H9 (cell line): ENCODE measurements around the gene C2orf81. TPM values are rescaled to one million over a fixed set of nuclear protein-coding genes. Genes with fewer than 3 reads are reported as not detected.

Experiments
- DNase-seq: peaks from one replicate; pipeline ENCODE4 v3.0.0-alpha.2; 2017
- H2AFZ ChIP-seq: one replicate; pipeline ENCODE4 v1.6.1; 2013; ENCODE audit warnings: mild to moderate bottlenecking, low read length, control low read depth, moderate library complexity
- H2AK5ac ChIP-seq: 2 replicates; pipeline ENCODE4 v1.6.1; 2013; ENCODE audit warnings: low read length, control low read depth, mixed read lengths; ENCODE audit not compliant: insufficient read length
- H2BK120ac ChIP-seq: one replicate; pipeline ENCODE4 v1.6.1; 2013; ENCODE audit warnings: low read depth, mild to moderate bottlenecking, low read length, control low read depth, inconsistent platforms; ENCODE audit not compliant: poor library complexity, severe bottlenecking
- H2BK12ac ChIP-seq: 2 replicates; pipeline ENCODE4 v1.6.1; 2013; ENCODE audit warnings: low read length, control low read depth, mixed read lengths, low read depth; ENCODE audit not compliant: insufficient read length
- H2BK15ac ChIP-seq: 2 replicates; pipeline ENCODE4 v1.6.1; 2013; ENCODE audit warnings: low read depth, low read length, control low read depth
- H2BK20ac ChIP-seq: one replicate; pipeline ENCODE4 v1.6.1; 2013; ENCODE audit warnings: low read depth, mild to moderate bottlenecking, low read length, control low read depth, inconsistent platforms; ENCODE audit not compliant: poor library complexity, severe bottlenecking
- H2BK5ac ChIP-seq: 2 replicates; pipeline ENCODE4 v1.6.1; 2013; ENCODE audit warnings: low read length, control low read depth, mixed read lengths; ENCODE audit not compliant: insufficient read length
- H3K14ac ChIP-seq: 2 replicates; pipeline ENCODE4 v1.6.1; 2013; ENCODE audit warnings: low read length, control low read depth; ENCODE audit not compliant: insufficient read depth
- H3K18ac ChIP-seq: 2 replicates; pipeline ENCODE4 v1.6.1; 2013; ENCODE audit warnings: low read depth, mild to moderate bottlenecking, mixed read lengths, low read length, control low read depth; ENCODE audit not compliant: insufficient read length
- H3K23ac ChIP-seq: 2 replicates; pipeline ENCODE4 v1.6.1; 2013; ENCODE audit warnings: low read length, control low read depth, mixed read lengths, low read depth; ENCODE audit not compliant: insufficient read length
- H3K23me2 ChIP-seq: 2 replicates; pipeline ENCODE4 v1.6.1; 2013; ENCODE audit warnings: low read depth, mild to moderate bottlenecking, mixed read lengths, low read length, control low read depth; ENCODE audit not compliant: insufficient read length, poor library complexity, severe bottlenecking
- H3K27ac ChIP-seq: 2 replicates; pipeline ENCODE4 v1.5.1; 2013; ENCODE audit warnings: low read length, control low read depth, mixed read lengths, low read depth; ENCODE audit not compliant: insufficient read length
- H3K27me3 ChIP-seq: 2 replicates; pipeline ENCODE4 v1.6.1; 2013; ENCODE audit warnings: low read length, control low read depth, inconsistent platforms; ENCODE audit not compliant: insufficient read depth
- H3K4ac ChIP-seq: 2 replicates; pipeline ENCODE4 v1.6.1; 2013; ENCODE audit warnings: low read depth, mild to moderate bottlenecking, control low read depth, inconsistent platforms, low read length, moderate library complexity
- H3K4me1 ChIP-seq: 2 replicates; pipeline ENCODE4 v1.6.1; 2013; ENCODE audit warnings: low read length, control low read depth, inconsistent platforms; ENCODE audit not compliant: insufficient read depth
- H3K4me2 ChIP-seq: 2 replicates; pipeline ENCODE4 v1.6.1; 2013; ENCODE audit warnings: low read length, control low read depth, mixed read lengths; ENCODE audit not compliant: insufficient read length, insufficient read depth
- H3K56ac ChIP-seq: 2 replicates; pipeline ENCODE4 v1.6.1; 2013; ENCODE audit warnings: low read depth, mild to moderate bottlenecking, mixed read lengths, low read length, control low read depth; ENCODE audit not compliant: insufficient read length
- H3K79me1 ChIP-seq: 2 replicates; pipeline ENCODE4 v1.6.1; 2013; ENCODE audit warnings: low read depth, mild to moderate bottlenecking, moderate library complexity, low read length, control low read depth, inconsistent platforms; ENCODE audit not compliant: insufficient read depth, poor library complexity, severe bottlenecking
- H3K79me2 ChIP-seq: 2 replicates; pipeline ENCODE4 v1.6.1; 2013; ENCODE audit warnings: low read length, control low read depth, inconsistent platforms; ENCODE audit not compliant: insufficient read depth
- H3K9ac ChIP-seq: 2 replicates; pipeline ENCODE4 v1.6.1; 2013; ENCODE audit warnings: low read length, control low read depth, mixed read lengths; ENCODE audit not compliant: insufficient read length; ENCODE audit errors: extremely low read depth
- H3K9me3 ChIP-seq: one replicate; pipeline ENCODE4 v1.6.1; 2013; ENCODE audit warnings: low read depth, low read length, inconsistent platforms; ENCODE audit not compliant: control insufficient read depth
- H3T11ph ChIP-seq: one replicate; pipeline ENCODE4 v1.6.1; 2013; ENCODE audit warnings: mild to moderate bottlenecking, low read length, control low read depth, inconsistent platforms
- H4K20me1 ChIP-seq: one replicate; pipeline ENCODE4 v1.6.1; 2013; ENCODE audit not compliant: control insufficient read depth, insufficient read length, insufficient read depth
- H4K5ac ChIP-seq: 2 replicates; pipeline ENCODE4 v1.6.1; 2013; ENCODE audit warnings: low read depth, mild to moderate bottlenecking, mixed read lengths, low read length, control low read depth; ENCODE audit not compliant: insufficient read length
- H4K8ac ChIP-seq: replicated peaks from 2 replicates; pipeline ENCODE4 v1.6.1; 2013; ENCODE audit warnings: low read length, control low read depth, mixed read lengths, low read depth; ENCODE audit not compliant: insufficient read length
- H4K91ac ChIP-seq: 2 replicates; pipeline ENCODE4 v1.6.1; 2013; ENCODE audit warnings: low read depth, mild to moderate bottlenecking, moderate library complexity, mixed read lengths, low read length, control low read depth; ENCODE audit not compliant: insufficient read length
- H3K27ac Mint-ChIP-seq, 3 experiments: 2 replicates in 2 of 3; 3 replicates in 1 of 3; pipeline ENCODE4 v1.8.0; 2020 to 2021; ENCODE audit warnings: mixed read lengths in 3 of 3, mild to moderate bottlenecking in 1 of 3, moderate library complexity in 1 of 3
- H3K27me3 Mint-ChIP-seq: 2 replicates; pipeline ENCODE4 v1.8.0; 2021; ENCODE audit warnings: low read depth, mild to moderate bottlenecking, moderate library complexity, mixed read lengths
- H3K36me3 Mint-ChIP-seq, 3 experiments: 2 replicates in 2 of 3; 3 replicates in 1 of 3; pipeline ENCODE4 v1.8.0; 2020 to 2021; ENCODE audit warnings: low read depth in 3 of 3, mixed read lengths in 3 of 3; ENCODE audit not compliant: insufficient read depth in 1 of 3
- H3K4me1 Mint-ChIP-seq, 2 experiments: 2 replicates each; pipeline ENCODE4 v1.8.0; 2020; ENCODE audit warnings: mixed read lengths in 2 of 2
- H3K4me3 Mint-ChIP-seq, 2 experiments: 2 replicates in 1 of 2; 3 replicates in 1 of 2; pipeline ENCODE4 v1.8.0; 2020 to 2021; ENCODE audit warnings: mild to moderate bottlenecking in 2 of 2, mixed read lengths in 2 of 2, moderate library complexity in 1 of 2
- H3K9me3 Mint-ChIP-seq, 2 experiments: 2 replicates in 1 of 2; 3 replicates in 1 of 2; pipeline ENCODE4 v1.8.0; 2020; ENCODE audit warnings: mild to moderate bottlenecking in 2 of 2, mixed read lengths in 2 of 2, moderate library complexity in 1 of 2
- WGBS: extraction: QIAGEN DNeasy Blood & Tissue Kit; methylation state at CpG from one replicate; pipeline ENCODE4 v1.1.7; 2013; ENCODE audit warnings: missing lambda C conversion rate, low lambda C conversion rate, mixed read lengths; ENCODE audit not compliant: insufficient read length; ENCODE audit errors: extremely low coverage; 5-methylcytosine and 5-hydroxymethylcytosine counted together
- total RNA-seq: library from RNA; stranded (reverse); gene quantifications from 2 replicates; pipeline ENCODE4 v1.2.1, GENCODE V29; 2021
- TF ChIP-seq, protein P1 (sequence below): fragments of 200-600 bp; sonication (generic); conservative IDR thresholded peaks from 3 replicates; pipeline ENCODE4 v1.8.0; 2021; ENCODE audit warnings: antibody characterized with exemption, mild to moderate bottlenecking

C2orf81 gene
- total RNA-seq, 1 experiment from 2014 or later = 3.5 TPM

DNA sequence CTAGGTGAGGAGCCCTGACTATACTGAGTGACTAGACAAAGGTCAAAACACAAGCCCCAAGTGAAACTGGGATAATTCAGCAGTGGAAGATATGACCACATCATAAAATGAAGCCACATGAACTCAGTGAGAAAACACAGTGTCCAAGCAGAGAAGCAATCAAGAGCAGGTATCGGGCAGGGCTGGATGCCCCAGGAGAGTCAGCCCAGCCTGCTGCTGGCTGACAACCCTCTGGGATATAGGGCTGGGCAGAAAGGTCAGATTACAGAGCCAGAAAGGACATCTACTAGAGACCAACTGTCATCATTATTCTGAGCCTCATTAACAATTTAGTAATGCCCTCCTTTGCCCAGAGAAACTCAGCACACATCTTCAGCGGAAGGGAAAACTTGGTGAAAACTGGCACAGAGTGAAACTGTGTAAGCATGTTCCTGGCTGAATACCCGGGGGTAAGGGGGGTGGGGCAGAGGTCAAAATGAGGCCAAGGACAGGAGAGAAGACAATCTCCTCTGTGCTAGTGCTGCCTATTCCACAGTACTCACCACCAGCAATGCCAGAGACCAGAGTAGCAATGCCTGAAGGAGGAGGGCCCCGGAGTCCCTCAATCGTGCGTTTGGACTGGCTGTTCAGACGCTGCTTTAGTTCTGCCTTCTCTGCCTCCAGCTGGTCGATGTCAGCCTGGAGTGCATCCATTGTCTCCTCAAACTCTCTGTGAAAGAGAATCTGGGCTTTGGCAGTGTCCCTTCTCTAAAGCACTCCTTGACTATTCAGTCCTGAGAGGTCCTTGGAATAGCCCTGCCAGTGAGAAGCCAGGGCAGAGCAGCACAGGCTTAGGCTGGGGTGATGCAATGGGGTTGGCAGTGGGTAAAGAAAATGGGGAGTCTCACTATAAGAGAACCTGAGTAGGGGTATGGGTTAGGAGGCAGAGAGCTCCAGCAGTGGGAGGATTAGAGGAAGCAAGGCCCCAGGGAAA, 56.6 kb downstream of the C2orf81 start:
- H3K23ac ChIP-seq = no peak overlapping the region
- H3T11ph ChIP-seq = no peak overlapping the region
- no peaks in the 10 kb centered on the region for H3K9me3 ChIP-seq
- no peak overlapping the region for H2BK120ac ChIP-seq
- no peaks in the 10 kb centered on the region for H3K27me3 ChIP-seq
- no peak overlapping the region for H3K56ac ChIP-seq
- H4K20me1 ChIP-seq = no peaks in the 10 kb centered on the region
- no peak overlapping the region for H4K91ac ChIP-seq
- no CpG with 5 or more reads among the region's 8 CpGs for WGBS
- no peak overlapping the region for H3K18ac ChIP-seq
- H3K4me1 Mint-ChIP-seq = no peaks in the 10 kb centered on the region
- no peak overlapping the region for H3K14ac ChIP-seq
- no peaks in the 10 kb centered on the region for H3K79me1 ChIP-seq
- no peak overlapping the region for H3K27ac Mint-ChIP-seq
- H2BK20ac ChIP-seq = no peak overlapping the region
- no peaks in the 10 kb centered on the region for H3K27me3 Mint-ChIP-seq
- no peaks in the 10 kb centered on the region for H3K9me3 Mint-ChIP-seq
- DNase-seq = no peak
- H3K27ac ChIP-seq = no peak overlapping the region
- peaks cover 64 to 91% (median 89%) of the 10 kb centered on the region in 3 experiments for H3K36me3 Mint-ChIP-seq
- no peaks in the 10 kb centered on the region for H3K23me2 ChIP-seq
- no peak overlapping the region for H2BK12ac ChIP-seq
- no peaks in the 10 kb centered on the region for H3K79me2 ChIP-seq
- no peak overlapping the region for H3K9ac ChIP-seq
- TF ChIP-seq, protein P1, sequence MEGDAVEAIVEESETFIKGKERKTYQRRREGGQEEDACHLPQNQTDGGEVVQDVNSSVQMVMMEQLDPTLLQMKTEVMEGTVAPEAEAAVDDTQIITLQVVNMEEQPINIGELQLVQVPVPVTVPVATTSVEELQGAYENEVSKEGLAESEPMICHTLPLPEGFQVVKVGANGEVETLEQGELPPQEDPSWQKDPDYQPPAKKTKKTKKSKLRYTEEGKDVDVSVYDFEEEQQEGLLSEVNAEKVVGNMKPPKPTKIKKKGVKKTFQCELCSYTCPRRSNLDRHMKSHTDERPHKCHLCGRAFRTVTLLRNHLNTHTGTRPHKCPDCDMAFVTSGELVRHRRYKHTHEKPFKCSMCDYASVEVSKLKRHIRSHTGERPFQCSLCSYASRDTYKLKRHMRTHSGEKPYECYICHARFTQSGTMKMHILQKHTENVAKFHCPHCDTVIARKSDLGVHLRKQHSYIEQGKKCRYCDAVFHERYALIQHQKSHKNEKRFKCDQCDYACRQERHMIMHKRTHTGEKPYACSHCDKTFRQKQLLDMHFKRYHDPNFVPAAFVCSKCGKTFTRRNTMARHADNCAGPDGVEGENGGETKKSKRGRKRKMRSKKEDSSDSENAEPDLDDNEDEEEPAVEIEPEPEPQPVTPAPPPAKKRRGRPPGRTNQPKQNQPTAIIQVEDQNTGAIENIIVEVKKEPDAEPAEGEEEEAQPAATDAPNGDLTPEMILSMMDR = no peak
- H3K4ac ChIP-seq = no peak overlapping the region
- no peak overlapping the region for H2AK5ac ChIP-seq
- no peak overlapping the region for H3K4me3 Mint-ChIP-seq
- no peak overlapping the region for H4K8ac ChIP-seq
- H3K4me2 ChIP-seq = no peak overlapping the region
- H4K5ac ChIP-seq = no peak overlapping the region
- no peak overlapping the region for H2BK5ac ChIP-seq
- no peaks in the 10 kb centered on the region for H3K4me1 ChIP-seq
- H2AFZ ChIP-seq = no peak overlapping the region
- H2BK15ac ChIP-seq = no peak overlapping the region

Other genes with a start within 250 kb of the C2orf81 start
- gene MOB1A, start 242.7 kb downstream of the C2orf81 start, total RNA-seq = 95.1 and 98.6 TPM in 2 replicates
- gene MTHFD2, start 223.0 kb downstream of the C2orf81 start, total RNA-seq = 186 and 201 TPM in 2 replicates
- 0.42 and 0.50 TPM in 2 replicates for gene SLC4A5, start 78.2 kb downstream of the C2orf81 start, total RNA-seq
- 136 and 141 TPM in 2 replicates for gene DCTN1, start 41.3 kb downstream of the C2orf81 start, total RNA-seq
- 65.0 and 66.4 TPM in 2 replicates for gene WDR54, start 111 bp upstream of the C2orf81 start, total RNA-seq
- gene RTKN, start 20.3 kb upstream of the C2orf81 start, total RNA-seq = 87.1 and 90.9 TPM in 2 replicates
- 17.6 and 22.6 TPM in 2 replicates for gene INO80B, start 33.5 kb upstream of the C2orf81 start, total RNA-seq
- gene WBP1, start 36.8 kb upstream of the C2orf81 start, total RNA-seq = 80.7 and 82.1 TPM in 2 replicates
- 55.5 and 58.0 TPM in 2 replicates for gene MOGS, start 43.8 kb upstream of the C2orf81 start, total RNA-seq
- gene MRPL53, start 51.1 kb upstream of the C2orf81 start, total RNA-seq = 56.9 and 59.5 TPM in 2 replicates
- 21.5 and 21.6 TPM in 2 replicates for gene CCDC142, start 61.4 kb upstream of the C2orf81 start, total RNA-seq
- gene TTC31, start 61.5 kb upstream of the C2orf81 start, total RNA-seq = 33.3 and 35.2 TPM in 2 replicates
- 1.1 TPM in 2 replicates for gene LBX2, start 78.0 kb upstream of the C2orf81 start, total RNA-seq
- 23.8 and 28.1 TPM in 2 replicates for gene PCGF1, start 86.1 kb upstream of the C2orf81 start, total RNA-seq
- 0.20 and 0.26 TPM in 2 replicates for gene TLX2, start 92.8 kb upstream of the C2orf81 start, total RNA-seq
- 0.98 and 1.6 TPM in 2 replicates for gene DQX1, start 104.6 kb upstream of the C2orf81 start, total RNA-seq
- 91.5 and 93.6 TPM in 2 replicates for gene AUP1, start 108.1 kb upstream of the C2orf81 start, total RNA-seq
- 24.1 and 24.9 TPM in 2 replicates for gene HTRA2, start 108.3 kb upstream of the C2orf81 start, total RNA-seq
- 29.0 and 29.8 TPM in 2 replicates for gene LOXL3, start 132.3 kb upstream of the C2orf81 start, total RNA-seq
- 15.2 and 16.0 TPM in 2 replicates for gene DOK1, start 133.1 kb upstream of the C2orf81 start, total RNA-seq
- 5.5 and 7.6 TPM in 2 replicates for gene M1AP, start 226.7 kb upstream of the C2orf81 start, total RNA-seq
- 6.4 and 6.6 TPM in 2 replicates for gene SEMA4F, start 232.6 kb upstream of the C2orf81 start, total RNA-seq